Prostate gland (tissue), 2 donors: ENCODE measurements around the gene NECTIN1.
"Not testable (repeated sequence)": the region's sequence is repeated elsewhere in the genome, so short reads cannot be mapped to it uniquely, and the experiment has no call there.

ENCODE experiments used
- POLR2A ChIP-seq: fragments of 450-650 bp; IDR thresholded peaks from one replicate; pipeline ENCODE4 v1.6.1; 2016; ENCODE audit warnings: antibody characterized with exemption, mild to moderate bottlenecking
- POLR2AphosphoS5 ChIP-seq: sonication (generic); formaldehyde crosslinking; IDR thresholded peaks from one replicate; pipeline ENCODE4 v1.6.1; 2017; ENCODE audit warnings: antibody characterized with exemption
- TF ChIP-seq, protein P1 (sequence below), 4 experiments: fragments of 200-600 bp in 2 of 4; fragments of 450-650 bp in 2 of 4; sonication (generic) in 2 of 4; IDR thresholded peaks; 1 replicate in 3 of 4; 2 replicates in 1 of 4; pipeline ENCODE4 v1.5.1; 2016 to 2019; ENCODE audit warnings: antibody characterized with exemption in 4 of 4, mild to moderate bottlenecking in 2 of 4, moderate library complexity in 2 of 4

DNA sequence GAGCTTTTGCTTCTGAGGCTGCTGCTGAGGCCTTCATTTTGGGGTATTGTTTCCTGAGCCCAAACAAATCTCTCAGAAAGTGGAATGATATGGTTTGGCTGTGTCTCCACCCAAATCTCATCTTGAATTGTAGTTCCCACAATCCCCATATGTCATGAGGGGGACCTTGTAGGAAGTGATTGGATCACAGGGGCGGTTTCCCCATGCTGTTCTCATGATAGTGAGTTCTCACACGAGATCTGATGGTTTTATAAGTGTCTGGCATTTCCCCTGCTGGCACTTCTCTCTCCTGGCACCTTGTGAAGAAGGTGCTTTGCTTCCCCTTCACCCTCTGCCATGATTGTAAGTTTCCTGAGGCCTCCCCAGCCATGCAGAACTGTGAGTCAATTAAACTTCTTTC lies 133.1 kb downstream of the NECTIN1 start:
- TF ChIP-seq, protein P1, sequence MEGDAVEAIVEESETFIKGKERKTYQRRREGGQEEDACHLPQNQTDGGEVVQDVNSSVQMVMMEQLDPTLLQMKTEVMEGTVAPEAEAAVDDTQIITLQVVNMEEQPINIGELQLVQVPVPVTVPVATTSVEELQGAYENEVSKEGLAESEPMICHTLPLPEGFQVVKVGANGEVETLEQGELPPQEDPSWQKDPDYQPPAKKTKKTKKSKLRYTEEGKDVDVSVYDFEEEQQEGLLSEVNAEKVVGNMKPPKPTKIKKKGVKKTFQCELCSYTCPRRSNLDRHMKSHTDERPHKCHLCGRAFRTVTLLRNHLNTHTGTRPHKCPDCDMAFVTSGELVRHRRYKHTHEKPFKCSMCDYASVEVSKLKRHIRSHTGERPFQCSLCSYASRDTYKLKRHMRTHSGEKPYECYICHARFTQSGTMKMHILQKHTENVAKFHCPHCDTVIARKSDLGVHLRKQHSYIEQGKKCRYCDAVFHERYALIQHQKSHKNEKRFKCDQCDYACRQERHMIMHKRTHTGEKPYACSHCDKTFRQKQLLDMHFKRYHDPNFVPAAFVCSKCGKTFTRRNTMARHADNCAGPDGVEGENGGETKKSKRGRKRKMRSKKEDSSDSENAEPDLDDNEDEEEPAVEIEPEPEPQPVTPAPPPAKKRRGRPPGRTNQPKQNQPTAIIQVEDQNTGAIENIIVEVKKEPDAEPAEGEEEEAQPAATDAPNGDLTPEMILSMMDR (IDR thresholded peaks at IDR 0.05) = not testable (repeated sequence)
- not testable (repeated sequence) for TF ChIP-seq POLR2A, POLR2AphosphoS5
